Choroid plexus epithelial cell (primary cell): Measurements from ENCODE around the gene CFDP1.

Experiments
- DNase-seq: peaks from one replicate; pipeline ENCODE4 v3.0.0-alpha.2; 2010; ENCODE audit warnings: low read depth
- H3K4me3 ChIP-seq: 2 replicates; pipeline ENCODE4 v1.5.1; 2011; ENCODE audit warnings: low read depth, mild to moderate bottlenecking, control low read depth, low read length, moderate library complexity
- TF ChIP-seq, protein P1 (sequence below): conservative IDR thresholded peaks from 2 replicates; pipeline ENCODE4 v1.5.1; 2011; ENCODE audit warnings: low read depth, mild to moderate bottlenecking, control low read depth, inconsistent platforms, low read length, moderate library complexity

The CFDP1 gene

DNA sequence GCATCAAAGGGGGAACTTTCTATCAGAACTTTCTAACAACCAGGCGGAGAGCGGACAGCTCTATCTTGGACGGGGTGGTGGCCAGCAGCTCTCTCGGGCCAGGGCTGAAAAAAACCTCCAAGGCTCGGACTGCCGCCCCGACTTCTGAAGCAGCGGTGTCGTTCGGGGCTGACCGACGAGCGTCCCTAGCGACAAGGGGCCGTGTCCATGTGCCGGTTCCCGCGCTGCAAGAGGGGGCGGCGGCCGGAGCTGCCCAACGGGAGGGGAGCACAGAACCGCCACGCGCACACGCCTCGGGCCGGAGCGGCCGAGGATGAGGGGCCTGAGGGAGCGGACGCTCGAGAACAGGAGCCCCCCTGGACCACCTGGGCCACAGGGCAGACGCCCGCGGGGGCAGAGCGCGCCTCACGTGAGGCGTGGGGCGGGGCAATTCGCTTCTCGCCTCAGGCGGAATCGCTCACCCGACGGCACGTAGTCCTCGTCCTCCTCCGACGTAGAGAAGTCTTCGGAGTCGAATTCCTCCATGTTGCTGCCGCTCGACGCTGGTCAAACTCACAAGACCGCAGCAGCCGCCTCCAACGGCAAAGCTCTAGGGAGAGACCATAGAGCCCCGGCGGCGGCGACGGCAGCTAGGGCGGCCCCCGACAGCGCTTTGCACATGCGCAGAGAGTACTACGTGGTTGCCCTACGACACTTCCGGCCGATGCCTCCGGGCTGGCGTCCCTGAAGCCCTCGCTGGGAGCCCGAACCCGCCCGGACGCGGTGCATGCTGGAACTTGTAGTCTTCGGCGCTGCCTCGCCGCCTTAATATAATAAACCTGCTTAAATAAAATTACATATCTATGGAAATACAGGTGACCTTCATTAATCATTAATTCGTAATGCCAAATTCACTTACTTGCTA, at the start of gene CFDP1:
Gene CFDP1 (minus strand): TSS at position 676 of the 904 bp plus-strand sequence. CDS start 151 bp downstream, at position 525.
- TF ChIP-seq, protein P1, sequence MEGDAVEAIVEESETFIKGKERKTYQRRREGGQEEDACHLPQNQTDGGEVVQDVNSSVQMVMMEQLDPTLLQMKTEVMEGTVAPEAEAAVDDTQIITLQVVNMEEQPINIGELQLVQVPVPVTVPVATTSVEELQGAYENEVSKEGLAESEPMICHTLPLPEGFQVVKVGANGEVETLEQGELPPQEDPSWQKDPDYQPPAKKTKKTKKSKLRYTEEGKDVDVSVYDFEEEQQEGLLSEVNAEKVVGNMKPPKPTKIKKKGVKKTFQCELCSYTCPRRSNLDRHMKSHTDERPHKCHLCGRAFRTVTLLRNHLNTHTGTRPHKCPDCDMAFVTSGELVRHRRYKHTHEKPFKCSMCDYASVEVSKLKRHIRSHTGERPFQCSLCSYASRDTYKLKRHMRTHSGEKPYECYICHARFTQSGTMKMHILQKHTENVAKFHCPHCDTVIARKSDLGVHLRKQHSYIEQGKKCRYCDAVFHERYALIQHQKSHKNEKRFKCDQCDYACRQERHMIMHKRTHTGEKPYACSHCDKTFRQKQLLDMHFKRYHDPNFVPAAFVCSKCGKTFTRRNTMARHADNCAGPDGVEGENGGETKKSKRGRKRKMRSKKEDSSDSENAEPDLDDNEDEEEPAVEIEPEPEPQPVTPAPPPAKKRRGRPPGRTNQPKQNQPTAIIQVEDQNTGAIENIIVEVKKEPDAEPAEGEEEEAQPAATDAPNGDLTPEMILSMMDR, result no peak
- peak; percentile 96 for DNase-seq
- H3K4me3 ChIP-seq, result peak within 1 kb of the TSS; percentile 97

DNA sequence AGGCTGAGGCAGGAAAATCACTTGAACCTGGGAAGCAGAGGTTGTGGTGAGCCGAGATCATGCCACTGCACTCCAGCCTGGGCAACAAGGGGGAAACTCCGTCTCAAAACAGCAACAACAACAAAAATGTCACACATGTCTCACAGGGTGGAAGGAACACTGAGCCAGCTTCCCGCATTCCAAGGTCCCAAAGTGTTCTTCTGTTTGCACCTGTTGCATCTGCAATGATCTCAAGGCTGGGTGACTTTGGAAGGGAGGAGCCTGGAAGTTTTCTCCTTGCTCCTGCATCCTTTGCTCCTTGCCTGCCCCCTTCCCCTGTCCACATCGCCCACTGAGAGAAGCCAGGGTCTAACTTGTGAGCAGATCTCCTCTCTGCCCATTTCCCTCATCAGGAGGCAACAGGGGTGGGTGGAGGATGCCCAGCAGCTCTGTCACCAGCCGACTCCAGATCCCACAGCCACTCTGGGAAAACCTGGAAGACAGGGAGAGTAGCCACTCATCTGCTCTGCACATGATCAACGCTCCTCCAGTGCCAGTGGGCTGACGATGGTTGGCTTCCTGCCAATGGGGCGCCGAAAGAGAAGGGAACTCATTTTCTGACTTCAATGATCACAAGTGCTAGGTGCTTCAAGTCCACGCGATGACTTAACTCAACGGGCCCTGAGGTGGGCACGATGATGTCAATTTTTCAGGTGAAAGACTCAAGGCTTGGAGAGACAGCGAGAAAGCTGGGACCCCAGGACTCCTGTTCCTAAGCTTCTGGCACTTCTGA, 49.3 kb upstream of the CFDP1 start:
- TF ChIP-seq, protein P1, result no peak
- H3K4me3 ChIP-seq, result no peak overlapping the region
- no peak for DNase-seq

- no peak overlapping the region for H3K4me3 ChIP-seq
- DNase-seq, result no peak
- TF ChIP-seq, protein P1, result no peak
Measured at GRCh38 chr16:75481475-75481874, 48.2 kb upstream of the CFDP1 start.

GRCh38 chr16:75479421-75479990, 46.2 kb upstream of the CFDP1 start:
- TF ChIP-seq, protein P1, result no peak

DNA sequence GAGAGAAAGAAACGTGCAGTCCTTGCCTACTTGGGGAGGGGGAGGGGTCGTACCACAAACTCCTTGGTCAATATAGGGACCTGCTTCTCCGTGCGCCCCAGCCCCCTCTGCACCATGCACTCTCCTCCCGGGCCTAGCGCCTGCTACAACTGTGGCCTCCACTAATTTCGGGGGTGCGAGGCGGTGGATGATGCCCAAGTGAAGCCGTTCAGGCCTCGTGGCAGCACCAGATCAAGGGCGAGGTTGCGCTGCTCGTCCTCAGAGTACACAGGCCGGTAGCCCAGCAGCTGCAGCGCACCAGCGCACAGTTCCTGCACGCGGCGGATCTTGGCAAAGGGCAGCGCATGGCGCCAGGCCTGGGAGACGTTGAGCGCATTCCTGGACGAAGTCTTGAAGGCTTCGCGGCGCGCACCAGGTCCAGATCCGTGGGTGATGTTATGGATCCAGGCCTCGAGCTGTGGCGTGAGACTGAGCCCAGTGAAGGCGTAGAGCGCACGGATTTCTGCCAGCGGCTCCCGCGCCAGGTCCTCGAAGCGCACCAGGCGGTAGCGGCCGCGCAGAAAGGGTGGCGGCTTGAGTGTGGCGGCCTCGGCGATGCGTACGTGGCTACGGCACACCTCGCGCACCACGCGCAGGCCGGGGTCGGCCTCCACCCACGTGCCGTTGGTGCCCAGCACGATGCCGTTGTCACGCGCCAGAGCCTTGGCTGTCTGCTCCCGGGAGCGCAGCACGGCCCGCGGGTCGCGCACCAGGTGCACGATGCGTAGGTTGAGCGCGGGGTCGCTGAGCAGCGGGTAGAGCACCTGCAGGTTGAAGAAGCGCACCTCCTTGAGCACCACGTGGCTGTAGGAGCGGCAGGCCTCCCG, 45.4 kb upstream of the CFDP1 start:
- H3K4me3 ChIP-seq, result no peak overlapping the region
- DNase-seq, result no peak
- TF ChIP-seq, protein P1, result no peak

More at GRCh38 chr16:75479421-75479990, 46.2 kb upstream of the CFDP1 start:
- DNase-seq, result no peak
- H3K4me3 ChIP-seq, result no peak overlapping the region
